ENCODE measurements around the gene SPACA6.

SPACA6 gene

DNA sequence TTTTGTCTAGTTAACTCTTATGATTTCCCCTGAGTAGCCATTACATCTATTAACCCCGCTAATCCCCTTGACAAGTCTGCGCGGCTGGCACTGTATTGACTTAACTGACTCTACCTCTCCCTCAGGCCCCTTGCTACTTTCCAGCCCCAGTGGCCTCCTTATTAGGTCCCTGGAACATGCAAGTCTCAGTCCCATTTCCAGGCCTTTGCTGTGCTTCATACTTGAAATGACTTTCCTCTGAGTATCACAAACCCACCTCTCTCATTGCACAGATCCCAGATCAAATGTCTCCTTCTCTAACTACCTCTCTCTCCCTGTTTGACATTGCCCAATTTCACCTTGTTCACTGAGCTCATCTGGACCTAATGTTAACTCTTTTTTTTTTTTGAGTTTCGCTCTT lies 13.2 kb downstream of the SPACA6 start:
- no peak overlapping the region for H3K4me3 ChIP-seq
- no peak overlapping the region for H3K27ac ChIP-seq
- TF ChIP-seq CTCF (IDR thresholded peaks at IDR 0.05), result no peak
- DNase-seq (ENCODE audit: low spot score), result no peak

DNA sequence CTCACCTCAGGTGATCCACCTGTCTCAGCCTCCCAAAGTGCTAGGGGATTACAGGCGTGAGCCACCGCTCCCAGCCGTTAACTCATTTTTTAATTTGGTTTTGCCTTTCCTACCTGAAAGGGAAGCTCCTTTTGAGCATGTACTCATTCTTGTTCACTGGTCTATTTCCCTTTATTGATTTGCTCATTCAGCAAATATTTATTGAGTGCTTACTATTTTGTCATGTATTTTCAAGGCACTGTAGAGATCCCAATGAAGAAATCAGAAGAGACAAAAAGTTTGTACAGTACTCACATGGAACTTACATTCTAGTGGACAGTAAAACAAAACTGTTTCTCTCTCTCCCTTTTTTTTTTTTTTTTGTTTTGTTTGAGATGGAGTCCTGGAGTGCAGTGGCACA lies 13.8 kb downstream of the SPACA6 start:
- H3K4me3 ChIP-seq, result no peak overlapping the region
- DNase-seq (ENCODE audit: low spot score), result no peak
- no peak for TF ChIP-seq CTCF (IDR thresholded peaks at IDR 0.05)
- no peak overlapping the region for H3K27ac ChIP-seq

- TF ChIP-seq CTCF (IDR thresholded peaks at IDR 0.05), result no peak
- DNase-seq (ENCODE audit: low spot score), result no peak
- no peak overlapping the region for H3K27ac ChIP-seq
- H3K4me3 ChIP-seq, result no peak overlapping the region
Observed at GRCh38 chr19:51708811-51709210, 15.7 kb downstream of the SPACA6 start.

DNA sequence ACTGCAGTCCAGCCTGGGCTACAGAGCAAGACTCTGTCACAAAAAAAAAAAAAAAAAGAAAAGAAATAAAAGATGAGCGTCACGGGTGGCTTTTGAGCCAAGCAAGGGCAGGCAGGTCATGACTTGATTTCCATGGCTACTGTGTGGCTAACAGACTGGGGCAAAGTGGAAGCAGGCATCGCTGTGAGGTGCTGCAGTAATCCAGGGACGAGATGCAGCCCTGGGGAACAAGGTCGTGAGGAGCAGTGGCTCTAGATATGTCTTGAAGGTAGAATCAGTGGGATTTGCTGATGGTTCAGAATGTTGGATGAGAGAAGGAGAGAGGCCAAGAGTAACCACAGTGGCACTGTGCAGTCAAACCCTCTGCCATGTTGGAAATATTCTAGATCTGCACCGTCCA lies 16.4 kb downstream of the SPACA6 start:
- no peak overlapping the region for H3K4me3 ChIP-seq
- DNase-seq (ENCODE audit: low spot score), result peak; percentile 50
- H3K27ac ChIP-seq, result no peak overlapping the region
- TF ChIP-seq CTCF (IDR thresholded peaks at IDR 0.05), result no peak

DNA sequence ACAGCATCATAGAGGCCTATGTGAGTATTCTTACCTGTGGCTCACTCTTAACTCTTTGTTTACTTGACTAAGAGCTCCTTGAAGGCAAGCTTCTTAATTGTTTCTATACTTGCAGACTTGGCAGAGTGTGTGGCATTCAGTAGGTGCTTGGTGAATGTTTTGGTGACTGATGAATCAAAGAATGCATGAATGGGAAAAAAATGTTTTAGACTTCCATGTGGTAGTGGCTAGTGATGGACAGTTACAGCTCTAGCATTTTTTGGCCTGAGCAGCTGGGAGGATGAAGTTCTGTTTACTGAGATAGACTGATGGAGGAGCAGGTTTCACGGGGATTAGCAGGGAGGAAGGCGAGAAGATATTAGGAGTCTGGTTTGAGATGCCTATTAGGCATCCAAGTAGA lies 17.0 kb downstream of the SPACA6 start:
- DNase-seq (ENCODE audit: low spot score), result no peak
- Histone ChIP-seq H3K27ac (no peak overlapping the region), H3K4me3 (no peak overlapping the region)
- no peak for TF ChIP-seq CTCF (IDR thresholded peaks at IDR 0.05)

GRCh38 chr19:51711702-51712101 lies 18.6 kb downstream of the SPACA6 start:
- Histone ChIP-seq H3K27ac (no peak overlapping the region), H3K4me3 (no peak overlapping the region)
- no peak for TF ChIP-seq CTCF (IDR thresholded peaks at IDR 0.05)
- DNase-seq (ENCODE audit: low spot score), result no peak

DNA sequence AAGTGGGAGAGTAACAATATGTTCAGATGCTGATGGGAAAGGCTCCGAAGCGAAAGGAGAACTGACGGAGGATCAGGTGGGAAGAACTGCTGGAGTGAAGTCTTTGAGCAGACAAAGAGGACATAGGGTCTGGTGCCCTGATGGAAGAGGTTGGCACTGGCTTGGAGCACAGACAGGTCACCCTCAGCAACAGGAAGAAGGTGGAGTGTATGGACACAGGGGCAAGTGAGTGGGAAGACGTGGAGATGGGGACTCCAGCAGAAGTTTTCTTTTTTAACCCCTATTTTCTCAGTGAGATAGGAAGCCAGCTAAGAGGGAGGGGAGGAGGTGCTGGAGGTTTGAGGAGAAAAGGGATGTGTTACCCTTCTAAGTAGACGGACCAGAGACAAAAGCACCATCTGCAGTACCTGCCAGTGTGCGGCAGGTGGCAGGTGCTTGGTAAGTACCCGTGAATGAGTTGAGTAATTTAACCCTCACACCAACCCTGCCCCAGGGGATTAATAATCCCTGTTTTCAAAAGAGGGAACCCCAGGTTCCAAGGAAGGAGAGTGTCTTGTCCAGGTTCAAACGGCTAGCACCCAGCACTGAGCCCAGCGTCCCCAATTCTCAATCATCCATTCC lies 19.4 kb downstream of the SPACA6 start:
- DNase-seq (ENCODE audit: low spot score), result peak; percentile 58
- no peak overlapping the region for H3K4me3 ChIP-seq

More for the DNA sequence above, 19.4 kb downstream of the SPACA6 start:
- no peak overlapping the region for H3K27ac ChIP-seq
- TF ChIP-seq CTCF (IDR thresholded peaks at IDR 0.05), result no peak
